Mesendoderm (in vitro differentiated cells): ENCODE measurements around the gene HBP1.

Experiments used
- DNase-seq: peaks from one replicate; pipeline ENCODE4 v3.0.0; 2013
- H2AK5ac ChIP-seq: 2 replicates; pipeline ENCODE4 v1.6.1; 2013; ENCODE audit warnings: low read length, inconsistent platforms
- H2BK120ac ChIP-seq: 2 replicates; pipeline ENCODE4 v1.6.1; 2013; ENCODE audit warnings: low read depth, mild to moderate bottlenecking, low read length, moderate library complexity, mixed read lengths
- H2BK15ac ChIP-seq: replicated peaks from 2 replicates; pipeline ENCODE4 v1.6.1; 2013; ENCODE audit warnings: low read depth, mild to moderate bottlenecking, moderate library complexity
- H2BK5ac ChIP-seq: 2 replicates; pipeline ENCODE4 v1.6.1; 2013; ENCODE audit warnings: low read length, inconsistent platforms
- H3K18ac ChIP-seq: 2 replicates; pipeline ENCODE4 v1.6.1; 2013; ENCODE audit warnings: mild to moderate bottlenecking, low read length, mixed read lengths
- H3K23ac ChIP-seq: one replicate; pipeline ENCODE4 v1.6.1; 2013; ENCODE audit warnings: low read length
- H3K27ac ChIP-seq: 2 replicates; pipeline ENCODE4 v1.5.1; 2013; ENCODE audit warnings: low read depth, mild to moderate bottlenecking, inconsistent platforms, low read length, moderate library complexity
- H3K27me3 ChIP-seq: 2 replicates; pipeline ENCODE4 v1.6.1; 2013; ENCODE audit warnings: low read length, control low read depth, mild to moderate bottlenecking, inconsistent platforms; ENCODE audit not compliant: insufficient read depth, poor library complexity
- H3K36me3 ChIP-seq: 2 replicates; pipeline ENCODE4 v1.6.1; 2013; ENCODE audit warnings: low read length, inconsistent platforms; ENCODE audit not compliant: control insufficient read depth, insufficient read depth
- H3K4ac ChIP-seq: one replicate; pipeline ENCODE4 v1.6.1; 2013; ENCODE audit warnings: low read depth, mild to moderate bottlenecking, low read length, moderate library complexity
- H3K4me1 ChIP-seq: 2 replicates; pipeline ENCODE4 v1.6.1; 2013; ENCODE audit warnings: low read depth, low read length, inconsistent platforms; ENCODE audit not compliant: control insufficient read depth
- H3K4me2 ChIP-seq: 2 replicates; pipeline ENCODE4 v1.6.1; 2013; ENCODE audit warnings: low read length
- H3K4me3 ChIP-seq: 2 replicates; pipeline ENCODE4 v1.5.1; 2013; ENCODE audit warnings: mild to moderate bottlenecking, low read length
- H3K56ac ChIP-seq: one replicate; pipeline ENCODE4 v1.6.1; 2013; ENCODE audit warnings: low read length
- H3K79me1 ChIP-seq: 2 replicates; pipeline ENCODE4 v1.6.1; 2013; ENCODE audit warnings: low read length, inconsistent platforms
- H3K79me2 ChIP-seq: 2 replicates; pipeline ENCODE4 v1.6.1; 2013; ENCODE audit warnings: mild to moderate bottlenecking, low read length; ENCODE audit not compliant: control insufficient read depth, insufficient read depth
- H3K9ac ChIP-seq: 2 replicates; pipeline ENCODE4 v1.6.1; 2013; ENCODE audit warnings: low read length, inconsistent platforms
- H4K5ac ChIP-seq: one replicate; pipeline ENCODE4 v1.6.1; 2013; ENCODE audit warnings: low read length
- H4K8ac ChIP-seq: one replicate; pipeline ENCODE4 v1.6.1; 2013; ENCODE audit warnings: low read depth, mild to moderate bottlenecking, control low read depth, low read length, moderate library complexity
- WGBS: extraction: QIAGEN DNeasy Blood & Tissue Kit; methylation state at CpG from one replicate; pipeline ENCODE4 v1.1.7; 2013; ENCODE audit warnings: low lambda C conversion rate, missing lambda C conversion rate; ENCODE audit not compliant: insufficient coverage; ENCODE audit errors: extremely low coverage; 5-methylcytosine and 5-hydroxymethylcytosine counted together

The HBP1 gene

DNA sequence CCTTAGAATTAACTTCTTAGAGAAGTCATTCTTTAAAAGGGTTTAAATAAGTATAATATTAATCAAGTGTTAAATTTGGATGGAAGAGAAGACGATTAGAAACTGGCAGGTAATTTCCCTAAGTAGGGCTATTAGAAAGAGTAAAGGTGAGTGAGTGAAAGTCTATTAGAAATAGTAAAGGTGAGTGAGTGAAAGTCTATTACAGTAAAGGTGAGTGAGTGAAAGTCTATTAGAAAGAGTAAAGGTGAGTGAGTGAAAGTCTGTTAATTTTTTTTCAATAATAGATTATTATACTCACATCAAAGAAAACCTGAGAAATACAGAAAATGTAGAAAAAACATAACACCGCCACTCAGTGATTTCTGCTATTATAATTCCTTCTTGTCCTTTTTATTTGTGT, 10.8 kb upstream of the HBP1 start:
- Histone ChIP-seq H3K36me3 (no peaks in the 10 kb centered on the region), H2BK120ac (no peak overlapping the region), H3K4me1 (no peaks in the 10 kb centered on the region), H3K9ac (no peak overlapping the region), H3K79me1 (no peaks in the 10 kb centered on the region), H3K56ac (no peak overlapping the region), H3K4me3 (no peak overlapping the region), H4K8ac (no peak overlapping the region), H3K18ac (no peak overlapping the region), H3K4me2 (no peak overlapping the region), H3K4ac (no peak overlapping the region), H3K79me2 (no peaks in the 10 kb centered on the region), H3K27me3 (no peaks in the 10 kb centered on the region), H3K23ac (no peak overlapping the region), H2AK5ac (no peak overlapping the region), H2BK5ac (no peak overlapping the region), H2BK15ac (no peak overlapping the region), H3K27ac (no peak overlapping the region), H4K5ac (no peak overlapping the region)
- 100% methylated on average over 1 of the region's 2 CpGs for whole genome bisulfite sequencing
- no peak for DNase-seq

DNA sequence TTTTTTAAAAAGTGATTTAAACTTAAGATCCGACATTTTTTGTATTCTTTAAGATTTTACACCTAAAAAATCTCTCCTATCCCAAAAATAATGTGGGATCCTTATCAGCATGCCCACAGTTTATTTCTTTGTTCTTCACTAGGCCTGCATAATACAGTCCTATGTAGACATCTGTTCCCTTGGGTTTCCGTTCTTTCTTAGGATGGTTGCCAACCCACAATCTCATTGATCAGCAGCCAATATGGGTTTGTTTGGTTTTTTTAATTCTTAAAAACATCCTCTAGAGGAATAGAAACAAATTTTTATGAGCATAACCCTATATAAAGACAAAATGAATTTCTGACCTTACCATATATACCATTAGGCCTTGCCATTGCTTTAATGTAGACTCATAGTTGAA, 8.4 kb upstream of the HBP1 start:
- WGBS, result 100% methylated on average over 1 of the region's 2 CpGs
- Histone ChIP-seq H3K4me3 (no peak overlapping the region), H2BK120ac (no peak overlapping the region)

DNA sequence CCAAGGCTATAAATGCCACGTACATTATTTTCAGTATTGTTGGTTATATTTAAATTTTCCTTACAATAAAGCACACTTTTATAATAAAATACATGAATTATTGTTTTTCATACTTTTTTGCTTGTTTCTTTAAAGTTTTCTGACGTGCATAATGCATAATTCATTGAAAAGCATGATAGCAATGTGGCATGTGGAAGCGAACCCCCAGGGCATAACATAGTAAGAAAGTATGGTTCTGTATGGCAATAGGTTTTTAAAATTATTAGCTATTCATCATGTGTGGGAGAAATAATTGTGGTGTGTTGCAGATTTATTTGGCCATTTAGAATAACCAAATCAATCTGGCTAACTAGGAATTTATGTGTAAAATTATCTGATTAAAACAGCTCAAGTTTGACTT, 7.4 kb upstream of the HBP1 start:
- Histone ChIP-seq H3K56ac (no peak overlapping the region), H3K4ac (no peak overlapping the region), H3K18ac (no peak overlapping the region), H3K27me3 (no peaks in the 10 kb centered on the region), H4K5ac (no peak overlapping the region), H3K23ac (no peak overlapping the region), H2BK120ac (no peak overlapping the region), H3K27ac (no peak overlapping the region), H3K4me2 (no peak overlapping the region), H3K9ac (no peak overlapping the region), H3K36me3 (no peaks in the 10 kb centered on the region), H4K8ac (no peak overlapping the region), H3K79me1 (no peaks in the 10 kb centered on the region), H3K79me2 (no peaks in the 10 kb centered on the region), H2BK5ac (no peak overlapping the region), H2BK15ac (no peak overlapping the region), H2AK5ac (no peak overlapping the region), H3K4me3 (no peak overlapping the region), H3K4me1 (no peaks in the 10 kb centered on the region)
- WGBS, result no CpG with 5 or more reads among the region's 3 CpGs
- DNase-seq, result no peak

More for the DNA sequence above, 8.4 kb upstream of the HBP1 start:
- Histone ChIP-seq H3K56ac (no peak overlapping the region), H3K23ac (no peak overlapping the region), H2BK15ac (no peak overlapping the region), H2BK5ac (no peak overlapping the region), H3K27me3 (no peaks in the 10 kb centered on the region), H2AK5ac (no peak overlapping the region), H3K18ac (no peak overlapping the region), H4K5ac (no peak overlapping the region), H3K4ac (no peak overlapping the region), H4K8ac (no peak overlapping the region), H3K79me2 (no peaks in the 10 kb centered on the region), H3K36me3 (no peaks in the 10 kb centered on the region), H3K27ac (no peak overlapping the region), H3K79me1 (no peaks in the 10 kb centered on the region), H3K4me2 (no peak overlapping the region), H3K9ac (no peak overlapping the region), H3K4me1 (no peaks in the 10 kb centered on the region)
- DNase-seq, result no peak

DNA sequence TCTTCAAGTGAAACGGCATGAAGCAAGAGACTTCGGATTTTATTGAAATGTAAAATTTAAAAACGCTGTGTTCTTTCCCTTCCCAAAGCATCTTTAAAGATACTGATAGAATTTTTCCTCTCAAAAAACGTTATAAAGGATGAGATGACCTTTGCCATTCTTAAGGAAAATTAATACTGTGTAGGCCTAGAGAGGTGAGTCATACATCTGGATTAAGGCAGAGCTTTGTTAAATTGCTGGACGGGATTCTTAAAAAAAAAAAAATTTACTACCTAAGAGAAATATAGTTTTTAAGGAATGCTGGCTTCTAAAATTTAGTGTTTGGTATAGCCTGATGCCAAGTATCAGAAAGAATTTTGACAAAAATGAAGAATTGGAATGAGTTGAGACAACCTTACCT, 6.3 kb upstream of the HBP1 start:
- H3K79me2 ChIP-seq, result no peaks in the 10 kb centered on the region
- no peaks in the 10 kb centered on the region for H3K79me1 ChIP-seq
- no peaks in the 10 kb centered on the region for H3K4me1 ChIP-seq
- H3K56ac ChIP-seq, result no peak overlapping the region
- H2BK15ac ChIP-seq, result no peak overlapping the region
- H2BK120ac ChIP-seq, result no peak overlapping the region
- H3K36me3 ChIP-seq, result no peaks in the 10 kb centered on the region
- no peak overlapping the region for H4K8ac ChIP-seq
- no peak for DNase-seq
- no peak overlapping the region for H3K4me3 ChIP-seq
- no peak overlapping the region for H4K5ac ChIP-seq
- WGBS, result no CpG with 5 or more reads among the region's 5 CpGs
- no peak overlapping the region for H3K4ac ChIP-seq
- H2BK5ac ChIP-seq, result no peak overlapping the region
- H3K27me3 ChIP-seq, result no peaks in the 10 kb centered on the region
- no peak overlapping the region for H3K27ac ChIP-seq
- H3K23ac ChIP-seq, result no peak overlapping the region
- H2AK5ac ChIP-seq, result no peak overlapping the region
- no peak overlapping the region for H3K18ac ChIP-seq
- H3K9ac ChIP-seq, result no peak overlapping the region
- H3K4me2 ChIP-seq, result no peak overlapping the region

DNA sequence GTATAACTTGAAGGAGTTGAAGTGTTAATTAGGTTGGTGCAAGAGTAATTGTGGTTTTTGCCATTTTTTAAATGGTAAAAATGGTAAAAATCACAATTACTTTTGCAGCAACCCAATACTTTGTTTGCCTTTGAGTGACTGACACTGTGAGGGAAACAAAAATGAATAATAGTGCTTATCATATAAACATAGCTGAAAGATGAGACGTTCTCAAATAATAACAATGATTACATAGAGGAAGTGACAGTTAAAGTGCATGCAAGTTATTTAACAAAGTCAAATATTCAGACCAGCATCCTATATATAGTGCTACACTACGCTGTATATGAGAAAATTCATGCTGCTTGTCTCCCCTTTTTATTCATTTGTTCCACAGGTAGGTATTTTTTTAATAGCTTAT, 4.7 kb upstream of the HBP1 start:
- Histone ChIP-seq H3K27ac (no peak overlapping the region), H3K4me1 (no peaks in the 10 kb centered on the region), H2BK15ac (no peak overlapping the region), H3K56ac (no peak overlapping the region), H3K79me2 (no peaks in the 10 kb centered on the region), H3K18ac (no peak overlapping the region), H4K8ac (no peak overlapping the region), H4K5ac (no peak overlapping the region), H2BK5ac (no peak overlapping the region), H2BK120ac (no peak overlapping the region), H3K79me1 (no peaks in the 10 kb centered on the region), H3K4me3 (no peak overlapping the region), H3K4ac (no peak overlapping the region), H3K4me2 (no peak overlapping the region), H3K36me3 (no peaks in the 10 kb centered on the region), H3K23ac (no peak overlapping the region), H3K27me3 (no peaks in the 10 kb centered on the region), H3K9ac (no peak overlapping the region), H2AK5ac (no peak overlapping the region)
- WGBS, result no CpG with 5 or more reads among the region's 2 CpGs
- no peak for DNase-seq

DNA sequence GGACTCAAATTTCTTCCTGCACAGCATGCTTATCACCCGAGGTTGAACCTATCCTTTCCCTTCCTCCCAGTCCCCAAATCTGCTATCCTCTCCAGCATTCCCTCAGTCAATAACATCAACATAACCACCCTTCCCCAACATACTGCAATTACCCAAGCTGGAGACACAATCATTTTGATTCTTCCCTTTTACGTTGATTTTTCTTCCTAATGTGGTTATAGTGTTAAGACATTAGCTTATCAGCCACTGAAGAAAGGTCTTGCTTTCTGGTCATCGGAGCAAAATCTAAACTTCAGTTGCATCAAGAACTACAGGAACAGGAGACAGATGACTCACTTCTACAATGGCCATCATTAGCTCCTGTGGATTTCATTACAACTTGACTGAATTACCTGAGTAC, 3.5 kb upstream of the HBP1 start:
- Histone ChIP-seq H3K27ac (no peak overlapping the region), H3K4me3 (no peak overlapping the region), H4K5ac (no peak overlapping the region), H2AK5ac (no peak overlapping the region), H3K4me1 (no peaks in the 10 kb centered on the region), H2BK120ac (no peak overlapping the region), H3K4ac (no peak overlapping the region), H3K79me1 (no peaks in the 10 kb centered on the region), H3K27me3 (no peaks in the 10 kb centered on the region), H3K23ac (no peak overlapping the region), H3K4me2 (no peak overlapping the region), H3K79me2 (no peaks in the 10 kb centered on the region), H3K9ac (no peak overlapping the region), H3K36me3 (no peaks in the 10 kb centered on the region), H2BK15ac (no peak overlapping the region), H2BK5ac (no peak overlapping the region), H3K18ac (no peak overlapping the region), H4K8ac (no peak overlapping the region), H3K56ac (no peak overlapping the region)
- WGBS, result no CpG with 5 or more reads among the region's 3 CpGs
- DNase-seq, result peak; percentile 36
